ENCODE data around the gene CCNY. TPM values are rescaled to one million over a fixed set of nuclear protein-coding genes. Genes with fewer than 3 reads are reported as not detected.
"Not testable (repeated sequence)": the region's sequence is repeated elsewhere in the genome, so short reads cannot be mapped to it uniquely, and the experiment has no call there.

The CCNY gene
- total RNA-seq = 59.1 and 73.6 TPM in 2 replicates

GRCh38 chr10:35336084-35336831 lies at the start of gene CCNY:
TSS of gene CCNY (plus strand) at chr10:35336509. CDS start at chr10:35337054, 545 bp downstream.
- no peak for DNase-seq (ENCODE audit: extremely low read depth, low read depth, low spot score)

- no peak for DNase-seq (ENCODE audit: extremely low read depth, low read depth, low spot score)
Measured at GRCh38 chr10:35289198-35289597, 47.1 kb upstream of the CCNY start.

GRCh38 chr10:35294506-35294905 lies 41.8 kb upstream of the CCNY start:
- no peak for DNase-seq (ENCODE audit: extremely low read depth, low read depth, low spot score)

GRCh38 chr10:35299016-35299415 lies 37.3 kb upstream of the CCNY start:
- no peak for DNase-seq (ENCODE audit: extremely low read depth, low read depth, low spot score)

GRCh38 chr10:35300063-35300699 lies 36.1 kb upstream of the CCNY start:
- DNase-seq (ENCODE audit: extremely low read depth, low read depth, low spot score) = no peak

GRCh38 chr10:35304649-35305048 lies 31.7 kb upstream of the CCNY start:
- no peak for DNase-seq (ENCODE audit: extremely low read depth, low read depth, low spot score)

- DNase-seq (ENCODE audit: extremely low read depth, low read depth, low spot score) = no peak
Measured at GRCh38 chr10:35306852-35307251, 29.5 kb upstream of the CCNY start.

GRCh38 chr10:35307297-35307696 lies 29.0 kb upstream of the CCNY start:
- DNase-seq (ENCODE audit: extremely low read depth, low read depth, low spot score) = no peak

GRCh38 chr10:35308809-35309208 lies 27.5 kb upstream of the CCNY start:
- no peak for DNase-seq (ENCODE audit: extremely low read depth, low read depth, low spot score)

- DNase-seq (ENCODE audit: extremely low read depth, low read depth, low spot score) = not testable (repeated sequence)
Measured at GRCh38 chr10:35314142-35314541, 22.2 kb upstream of the CCNY start.

GRCh38 chr10:35315235-35315634 lies 21.1 kb upstream of the CCNY start:
- not testable (repeated sequence) for DNase-seq (ENCODE audit: extremely low read depth, low read depth, low spot score)

- no peak for DNase-seq (ENCODE audit: extremely low read depth, low read depth, low spot score)
Measured at GRCh38 chr10:35316218-35316967, 19.9 kb upstream of the CCNY start.

- DNase-seq (ENCODE audit: extremely low read depth, low read depth, low spot score) = no peak
Measured at GRCh38 chr10:35318551-35318950, 17.8 kb upstream of the CCNY start.

GRCh38 chr10:35320341-35320740 lies 16.0 kb upstream of the CCNY start:
- DNase-seq (ENCODE audit: extremely low read depth, low read depth, low spot score) = no peak

- no peak for DNase-seq (ENCODE audit: extremely low read depth, low read depth, low spot score)
Measured at GRCh38 chr10:35322636-35323035, 13.7 kb upstream of the CCNY start.

- DNase-seq (ENCODE audit: extremely low read depth, low read depth, low spot score) = no peak
Measured at GRCh38 chr10:35324196-35324595, 12.1 kb upstream of the CCNY start.

GRCh38 chr10:35326466-35327235 lies 9.7 kb upstream of the CCNY start:
- no peak for DNase-seq (ENCODE audit: extremely low read depth, low read depth, low spot score)

- DNase-seq (ENCODE audit: extremely low read depth, low read depth, low spot score) = no peak
Measured at GRCh38 chr10:35327790-35328403, 8.4 kb upstream of the CCNY start.

GRCh38 chr10:35328404-35329037 lies 7.8 kb upstream of the CCNY start:
- no peak for DNase-seq (ENCODE audit: extremely low read depth, low read depth, low spot score)

GRCh38 chr10:35329520-35329919 lies 6.8 kb upstream of the CCNY start:
- no peak for DNase-seq (ENCODE audit: extremely low read depth, low read depth, low spot score)

All from glomerular endothelial cell (primary cell).